Kidney (tissue), 14 donors: ENCODE measurements around the gene KIAA1755. TPM values are rescaled to one million over a fixed set of nuclear protein-coding genes. Genes with fewer than 3 reads are reported as not detected.

Experiments used
- DNase-seq, 5 donors: peaks; one replicate each; pipeline ENCODE4 v3.0.0-alpha.2; 2013 to 2020
- FAIRE-seq: peaks from 2 replicates; lab custom pipeline; 2012; peaks lifted over from hg19 to GRCh38; lab: Jason Lieb, UNC
- H3K27ac ChIP-seq, 2 donors: one replicate each; pipeline ENCODE4 v1.7.0; 2013; ENCODE audit warnings: low read depth in 2 of 2, low read length in 2 of 2, inconsistent platforms in 1 of 2
- H3K27me3 ChIP-seq: one replicate; pipeline ENCODE4 v1.7.1; 2013; ENCODE audit warnings: low read length, inconsistent platforms; ENCODE audit not compliant: control insufficient read depth, insufficient read depth
- H3K36me3 ChIP-seq, 3 donors: one replicate each; pipeline versions ENCODE4 v1.7.0 to v1.7.1; 2013; ENCODE audit warnings: low read length in 3 of 3, control low read depth in 1 of 3, inconsistent platforms in 1 of 3; ENCODE audit not compliant: insufficient read depth in 3 of 3, control insufficient read depth in 2 of 3
- H3K4me1 ChIP-seq, 3 donors: one replicate each; pipeline versions ENCODE4 v1.7.0 to v1.7.1; 2013; ENCODE audit warnings: low read length in 3 of 3, inconsistent platforms in 1 of 3, low read depth in 1 of 3; ENCODE audit not compliant: control insufficient read depth in 2 of 3, insufficient read depth in 2 of 3
- H3K4me3 ChIP-seq, 3 donors: one replicate each; pipeline versions ENCODE4 v1.7.0 to v1.8.1; 2013; ENCODE audit warnings: low read length in 3 of 3, control low read depth in 1 of 3, inconsistent platforms in 1 of 3
- H3K9ac ChIP-seq, 3 donors: one replicate each; pipeline versions ENCODE4 v1.7.0 to v1.7.1; 2013; ENCODE audit warnings: low read length in 3 of 3, control low read depth in 1 of 3, inconsistent platforms in 1 of 3
- H3K9me3 ChIP-seq, 3 donors: one replicate each; pipeline versions ENCODE4 v1.7.0 to v1.7.1; 2013; ENCODE audit warnings: low read length in 3 of 3, control low read depth in 1 of 3, inconsistent platforms in 1 of 3; ENCODE audit not compliant: control insufficient read depth in 2 of 3, insufficient read depth in 1 of 3
- CTCF ChIP-seq: IDR thresholded peaks from 3 replicates; pipeline ENCODE4 v1.5.1; 2012; ENCODE audit warnings: mild to moderate bottlenecking, moderate library complexity, borderline replicate concordance; ENCODE audit not compliant: insufficient read depth; ENCODE audit errors: extremely low read depth
- intact Hi-C: fragments of 100-400 bp; cut with DNase I; formaldehyde crosslinking; loops from one replicate; pipeline ENCODE4 v1.11.1; 2022
- polyA plus RNA-seq: library from polyadenylated mRNA; stranded (reverse); fragments of 350-450 nt; fragmentation: Illumina TruSeq; extraction: RNeasy Lipid Tissue Mini Kit (QIAGEN cat#74804); gene quantifications from one replicate; pipeline ENCODE4 v1.2.3, GENCODE V29; 2014; ENCODE audit warnings: low read depth, low replicate concordance; ENCODE audit not compliant: insufficient read depth
- total RNA-seq: library from RNA; stranded (reverse); fragmentation: NEBNext Ultra II Directional; extraction: Animal tissue kit (Norgen Biotek cat#: 25700); gene quantifications from one replicate; pipeline ENCODE4 v1.2.1, GENCODE V29; 2021
- donor health status: control.
- donor health status: control.
- donor health status: control.
- donor health status: control.
- donor health status: control.
- donor health status: DM: yes; HTN: yes; CAD: no.
- donor health status: Normal renal cell carcinoma (clear cell type).

Gene KIAA1755
- total and polyA plus RNA-seq, 2 donors from 2014 or later, result 1.5 to 5.1 TPM

DNA sequence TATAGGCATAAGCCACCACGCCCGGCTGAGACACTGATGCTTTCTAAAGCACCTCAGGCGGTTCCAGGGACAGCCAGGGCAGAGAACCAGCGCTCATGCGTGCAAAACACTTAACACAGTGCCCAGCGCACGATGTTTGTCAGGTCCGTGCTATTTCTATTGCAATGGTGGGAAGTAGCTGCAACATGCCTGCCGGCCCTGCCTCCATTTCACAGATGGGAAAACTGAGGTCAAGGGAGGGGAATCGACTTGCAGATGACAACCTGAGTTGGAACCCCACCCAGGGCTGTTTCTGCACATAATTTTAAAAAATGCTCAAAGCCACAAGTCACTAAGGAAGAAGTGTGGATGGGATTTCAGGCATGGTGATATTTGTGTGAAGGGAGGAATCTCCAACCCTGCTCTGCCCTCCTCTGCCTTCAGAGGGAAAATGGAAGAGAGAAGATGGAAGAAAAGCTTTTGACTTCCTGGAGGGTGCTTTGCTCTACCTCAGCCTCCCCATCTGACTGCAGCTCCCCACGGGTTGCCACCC, 39.9 kb downstream of the KIAA1755 start:
- no peaks in the 10 kb centered on the region for H3K4me1 ChIP-seq
- FAIRE-seq (no peak), DNase-seq (peak in 2 of 5 donors; percentile 30 to 36)
- no peak for TF ChIP-seq CTCF
- H3K27ac ChIP-seq, result no peak overlapping the region
- no peaks in the 10 kb centered on the region for H3K9me3 ChIP-seq
- H3K4me3 ChIP-seq, result no peak overlapping the region
- no peak overlapping the region for H3K9ac ChIP-seq
- no peaks in the 10 kb centered on the region for H3K36me3 ChIP-seq
- H3K27me3 ChIP-seq, result no peaks in the 10 kb centered on the region
- intact Hi-C loops, result no loop called here

DNA sequence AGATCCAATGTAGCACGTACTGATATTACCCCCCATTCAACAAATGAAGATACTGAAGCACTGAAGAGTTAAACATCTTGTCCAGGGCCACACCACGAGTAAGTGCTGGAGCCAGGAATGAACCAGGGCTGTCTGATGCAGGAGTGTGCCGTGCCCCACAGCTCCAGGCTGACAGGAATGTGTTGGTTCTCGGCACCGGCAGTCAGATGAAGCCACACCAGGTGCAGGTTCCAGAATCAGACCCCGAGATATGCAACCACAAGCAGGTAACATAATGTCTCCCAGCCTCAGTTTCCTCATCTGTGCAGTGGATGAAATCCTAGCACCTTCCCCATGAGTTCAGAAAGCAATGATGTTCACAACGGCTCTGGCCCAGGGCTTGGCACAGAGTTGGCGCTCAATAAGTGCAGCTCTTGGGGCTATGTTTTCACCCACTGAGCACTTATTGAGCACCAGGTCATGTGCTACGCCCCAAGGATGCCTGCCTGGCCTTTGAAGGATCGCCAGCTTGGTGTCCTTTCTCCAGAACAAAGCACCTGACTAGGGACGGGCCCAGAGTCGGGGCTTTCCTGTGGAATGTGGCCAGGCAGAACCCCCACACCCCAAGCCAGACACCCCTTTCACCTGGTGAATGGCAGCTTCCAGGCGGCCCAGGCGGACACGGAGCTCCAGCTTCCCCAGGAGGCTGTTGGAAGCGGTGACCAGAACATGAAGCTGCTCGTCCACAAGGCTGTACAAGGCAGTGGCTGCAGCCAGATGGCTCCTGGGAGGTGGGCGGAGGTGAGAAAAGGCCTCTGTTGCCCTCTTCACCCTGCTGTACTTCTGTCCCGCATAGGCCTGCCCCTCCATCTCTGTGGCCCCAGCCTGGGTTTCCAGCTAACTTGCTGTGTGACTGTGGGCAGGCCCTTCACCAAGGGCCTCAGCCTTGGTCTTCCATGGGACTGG, 41.3 kb downstream of the KIAA1755 start:
- H3K27ac ChIP-seq, result no peak overlapping the region
- no peak for TF ChIP-seq CTCF
- H3K4me3 ChIP-seq, result no peak overlapping the region
- no peaks in the 10 kb centered on the region for H3K36me3 ChIP-seq
- no peaks in the 10 kb centered on the region for H3K4me1 ChIP-seq
- no peaks in the 10 kb centered on the region for H3K27me3 ChIP-seq
- intact Hi-C loops, result loop anchor here (5.0 kb wide), 1 partner anchor 157 kb away; no protein-coding TSS in a partner anchor
- peak in 2 of 5 donors; percentile 25 to 46 for DNase-seq
- FAIRE-seq, result no peak
- no peaks in the 10 kb centered on the region for H3K9me3 ChIP-seq
- no peak overlapping the region for H3K9ac ChIP-seq

DNA sequence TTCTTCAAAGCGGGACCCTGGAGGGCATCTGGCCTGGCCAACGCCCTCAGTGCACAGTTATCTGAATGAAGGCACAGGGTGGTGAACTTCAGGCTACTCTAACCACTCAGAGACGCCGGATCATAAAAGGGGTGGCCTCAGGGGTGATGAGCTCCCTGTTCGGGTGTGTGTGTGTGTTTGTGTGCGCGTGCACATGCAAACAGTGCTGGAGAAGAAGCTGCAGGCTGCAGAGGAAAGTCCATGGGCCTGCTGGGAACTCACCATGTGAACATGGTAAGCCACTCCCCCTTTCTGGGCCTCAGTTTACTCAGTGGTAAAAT, 42.0 kb downstream of the KIAA1755 start:
- no peak for TF ChIP-seq CTCF
- DNase-seq (peak in 1 of 5 donors; percentile 28), FAIRE-seq (no peak)
- no peak overlapping the region for H3K27ac ChIP-seq
- H3K27me3 ChIP-seq, result no peaks in the 10 kb centered on the region
- no peak overlapping the region for H3K4me3 ChIP-seq
- no peaks in the 10 kb centered on the region for H3K36me3 ChIP-seq
- intact Hi-C loops, result loop anchor here (5.0 kb wide), 1 partner anchor 156 kb away; no protein-coding TSS in a partner anchor
- no peaks in the 10 kb centered on the region for H3K4me1 ChIP-seq
- H3K9ac ChIP-seq, result no peak overlapping the region
- H3K9me3 ChIP-seq, result no peaks in the 10 kb centered on the region
